Upper lobe of left lung (tissue), 4 donors: ENCODE data around the gene SLC4A4.

Experiments
- EP300 ChIP-seq, 4 donors: sonication (generic); formaldehyde crosslinking; IDR thresholded peaks; one replicate each; pipeline ENCODE4 v1.5.1; 2017; ENCODE audit warnings: antibody characterized with exemption in 4 of 4, control low read depth in 2 of 4
- POLR2A ChIP-seq, 4 donors: fragments of 450-650 bp; IDR thresholded peaks; one replicate each; pipeline ENCODE4 v1.5.1; 2016 to 2017; ENCODE audit warnings: antibody characterized with exemption in 4 of 4, mild to moderate bottlenecking in 2 of 4
- POLR2AphosphoS5 ChIP-seq, 2 donors: sonication (generic); formaldehyde crosslinking; IDR thresholded peaks; one replicate each; pipeline ENCODE4 v1.5.1; 2017; ENCODE audit warnings: antibody characterized with exemption in 2 of 2
- TF ChIP-seq, protein P1 (sequence below), 6 experiments: fragments of 450-650 bp in 4 of 6; fragments of 200-600 bp in 2 of 6; sonication (generic) in 2 of 6; IDR thresholded peaks; one replicate each; pipeline ENCODE4 v1.5.1; 2016 to 2019; ENCODE audit warnings: antibody characterized with exemption in 6 of 6

DNA sequence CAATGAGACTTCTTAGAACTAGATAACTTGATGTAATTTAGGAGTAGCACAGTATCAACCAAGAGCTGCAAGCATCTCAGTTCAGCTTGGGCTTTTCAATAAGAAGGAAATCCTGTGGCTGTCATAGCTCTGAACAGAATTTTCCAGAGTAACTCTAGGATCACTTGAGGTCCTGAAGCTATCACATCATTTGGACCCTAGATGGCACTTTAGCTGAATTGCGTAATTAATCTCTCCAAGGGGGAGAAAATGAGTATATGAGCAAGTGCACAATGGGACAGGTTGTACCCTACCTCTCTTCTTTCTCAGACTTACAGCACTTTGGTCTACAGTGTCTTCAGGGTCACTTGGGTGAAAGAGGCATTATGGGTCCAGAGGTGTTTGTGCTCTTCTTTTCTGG lies 45.2 kb downstream of the SLC4A4 start:
- no peak for TF ChIP-seq EP300 (IDR thresholded peaks at IDR 0.05)
- TF ChIP-seq, protein P1, sequence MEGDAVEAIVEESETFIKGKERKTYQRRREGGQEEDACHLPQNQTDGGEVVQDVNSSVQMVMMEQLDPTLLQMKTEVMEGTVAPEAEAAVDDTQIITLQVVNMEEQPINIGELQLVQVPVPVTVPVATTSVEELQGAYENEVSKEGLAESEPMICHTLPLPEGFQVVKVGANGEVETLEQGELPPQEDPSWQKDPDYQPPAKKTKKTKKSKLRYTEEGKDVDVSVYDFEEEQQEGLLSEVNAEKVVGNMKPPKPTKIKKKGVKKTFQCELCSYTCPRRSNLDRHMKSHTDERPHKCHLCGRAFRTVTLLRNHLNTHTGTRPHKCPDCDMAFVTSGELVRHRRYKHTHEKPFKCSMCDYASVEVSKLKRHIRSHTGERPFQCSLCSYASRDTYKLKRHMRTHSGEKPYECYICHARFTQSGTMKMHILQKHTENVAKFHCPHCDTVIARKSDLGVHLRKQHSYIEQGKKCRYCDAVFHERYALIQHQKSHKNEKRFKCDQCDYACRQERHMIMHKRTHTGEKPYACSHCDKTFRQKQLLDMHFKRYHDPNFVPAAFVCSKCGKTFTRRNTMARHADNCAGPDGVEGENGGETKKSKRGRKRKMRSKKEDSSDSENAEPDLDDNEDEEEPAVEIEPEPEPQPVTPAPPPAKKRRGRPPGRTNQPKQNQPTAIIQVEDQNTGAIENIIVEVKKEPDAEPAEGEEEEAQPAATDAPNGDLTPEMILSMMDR (IDR thresholded peaks at IDR 0.05) = no peak
- TF ChIP-seq POLR2A (IDR thresholded peaks at IDR 0.05) = no peak
- TF ChIP-seq POLR2AphosphoS5 (IDR thresholded peaks at IDR 0.05) = no peak
